Stimulated activated CD8-positive, alpha-beta memory T cell treated with anti-CD3 and anti-CD28 coated beads, Interleukin-7, amount 100 ng/mL, for 4 hours (primary cell): ENCODE measurements around the gene UPK3A.

Source experiments
- DNase-seq, 2 donors: peaks; one replicate each; pipeline ENCODE4 v3.0.0-alpha.2; 2020; ENCODE audit warnings: low read depth in 2 of 2

Gene UPK3A

GRCh38 chr22:45329530-45329936 lies 44.8 kb downstream of the UPK3A start:
- no peak for DNase-seq

DNA sequence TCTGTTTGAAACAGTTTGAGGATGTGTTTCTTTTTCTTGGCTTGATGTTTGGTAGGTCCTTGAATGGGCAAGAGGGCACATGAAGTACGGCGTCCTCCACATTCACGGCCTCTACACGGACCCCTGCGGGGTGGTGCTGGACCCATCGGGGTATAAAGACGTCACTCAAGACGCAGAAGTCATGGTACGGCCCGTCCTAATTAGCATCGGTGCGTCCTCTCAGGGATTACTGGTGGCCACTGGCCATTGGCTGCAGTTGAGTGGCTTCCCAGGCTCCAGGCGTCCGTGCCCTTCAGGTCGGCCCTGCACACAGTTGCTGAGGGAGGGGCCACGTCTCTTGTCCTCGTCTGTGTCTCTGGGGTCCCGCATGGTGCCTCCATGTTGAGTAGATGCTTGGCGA lies 45.8 kb downstream of the UPK3A start:
- DNase-seq = no peak

GRCh38 chr22:45331486-45331885 lies 46.7 kb downstream of the UPK3A start:
- no peak for DNase-seq

DNA sequence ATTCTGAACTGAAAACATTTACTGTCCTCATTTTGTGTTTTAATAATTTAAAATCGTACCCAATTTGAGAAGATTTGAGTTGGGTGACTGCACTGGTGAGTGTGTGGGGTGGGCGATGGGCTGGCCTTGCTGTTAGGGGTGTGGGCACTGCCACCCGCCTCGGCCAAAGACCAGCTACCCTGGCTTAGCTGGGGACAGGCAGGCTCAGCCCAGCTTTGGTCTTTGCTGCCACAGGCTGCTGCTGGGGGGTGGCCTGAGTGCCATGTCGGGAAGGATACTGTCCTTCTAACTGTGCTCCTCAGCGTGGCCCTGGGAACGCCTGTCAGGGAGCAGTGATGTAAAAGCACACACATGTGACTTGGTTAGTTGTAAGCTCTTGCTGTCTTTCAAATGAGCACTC lies 47.3 kb downstream of the UPK3A start:
- DNase-seq = no peak

DNA sequence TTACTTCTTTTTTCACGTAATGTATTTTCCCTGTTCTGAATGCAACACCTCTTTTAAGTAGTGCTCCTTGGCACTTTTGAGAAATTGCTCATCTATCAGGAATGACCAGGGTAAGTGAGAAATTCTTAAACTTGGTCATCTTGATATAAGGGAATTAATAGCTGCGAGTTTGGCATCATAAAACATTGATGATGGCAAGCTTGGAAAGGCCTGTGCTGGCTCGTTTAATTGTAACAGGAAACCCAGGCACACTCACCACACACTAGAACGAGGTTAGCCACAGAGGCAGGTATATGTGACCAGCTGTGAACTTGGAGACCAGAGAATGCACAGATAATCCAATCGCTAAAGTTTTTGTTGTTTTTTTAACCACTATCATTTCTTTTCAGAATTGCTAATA lies 49.3 kb downstream of the UPK3A start:
- DNase-seq = no peak

- DNase-seq = no peak
These were observed 49.8 kb downstream of the UPK3A start for GRCh38 chr22:45334528-45334927.

DNA sequence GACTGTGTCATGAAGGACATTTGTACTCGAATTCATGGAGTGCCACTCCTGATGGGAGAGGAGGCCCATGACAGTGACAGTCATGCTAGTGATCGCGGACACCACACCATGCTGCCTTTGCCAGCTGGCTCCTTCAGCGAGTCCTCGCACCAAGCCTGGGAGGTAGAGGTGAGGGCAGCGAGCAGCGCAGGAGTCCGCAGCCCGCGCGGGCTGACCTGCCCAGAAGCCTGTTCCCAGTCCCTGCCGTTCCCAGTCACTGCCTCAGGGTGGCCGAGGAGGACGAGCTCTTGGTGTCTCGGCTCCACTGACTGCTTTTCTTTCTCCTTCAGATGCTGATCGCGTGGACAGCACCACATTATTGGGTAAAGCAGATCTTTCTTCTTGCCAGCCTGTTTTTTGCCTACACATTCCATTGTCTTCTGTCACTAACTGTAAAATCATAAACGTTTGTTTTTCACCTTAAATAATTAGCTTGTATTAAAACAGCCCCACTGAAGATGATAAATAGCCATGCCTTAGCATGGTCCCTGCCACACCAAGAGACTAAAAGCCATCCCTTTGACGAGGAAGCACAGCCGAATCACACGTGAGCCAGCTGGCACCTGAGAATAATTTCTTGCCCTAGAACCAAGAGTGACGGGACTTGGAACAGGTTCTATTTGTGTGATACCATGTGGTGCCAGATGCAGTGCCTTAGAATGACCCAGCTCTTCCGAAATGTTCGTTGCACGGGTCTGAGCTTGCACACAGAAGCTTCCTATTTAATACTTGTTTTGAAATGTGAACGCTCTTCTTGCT lies 50.5 kb downstream of the UPK3A start:
- no peak for DNase-seq

DNA sequence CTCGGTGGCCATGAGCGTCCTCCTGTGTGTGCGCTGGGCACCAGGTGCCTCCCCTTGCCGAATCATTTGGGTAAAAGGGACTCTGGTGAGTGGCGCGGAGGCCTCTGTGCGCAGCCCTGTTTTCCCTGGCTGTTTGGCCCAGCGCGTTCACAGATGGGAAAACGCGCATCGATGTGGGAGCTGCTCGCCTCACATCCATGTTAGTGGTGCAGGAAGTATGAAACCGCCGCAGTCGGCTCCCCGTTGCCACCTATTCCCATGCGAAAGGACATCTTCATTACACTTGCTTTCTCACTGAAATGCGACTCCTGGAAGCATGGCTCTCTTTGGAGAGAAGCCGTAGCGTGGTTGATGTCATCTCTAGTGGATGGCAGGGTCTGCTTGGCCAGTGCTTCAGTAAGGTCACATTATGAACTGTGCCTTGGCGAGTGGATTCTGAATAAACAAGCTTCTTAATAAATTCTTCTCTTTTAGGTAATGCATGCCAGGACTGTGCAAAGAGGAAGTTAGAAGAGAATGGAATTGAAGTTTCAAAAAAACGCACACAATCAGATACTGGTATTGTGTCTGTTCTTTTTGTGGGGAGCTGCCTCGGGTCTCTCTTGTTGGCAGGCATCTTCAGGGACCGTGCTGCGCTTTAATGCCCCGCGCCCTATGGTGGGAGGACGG lies 51.2 kb downstream of the UPK3A start:
- DNase-seq = no peak

DNA sequence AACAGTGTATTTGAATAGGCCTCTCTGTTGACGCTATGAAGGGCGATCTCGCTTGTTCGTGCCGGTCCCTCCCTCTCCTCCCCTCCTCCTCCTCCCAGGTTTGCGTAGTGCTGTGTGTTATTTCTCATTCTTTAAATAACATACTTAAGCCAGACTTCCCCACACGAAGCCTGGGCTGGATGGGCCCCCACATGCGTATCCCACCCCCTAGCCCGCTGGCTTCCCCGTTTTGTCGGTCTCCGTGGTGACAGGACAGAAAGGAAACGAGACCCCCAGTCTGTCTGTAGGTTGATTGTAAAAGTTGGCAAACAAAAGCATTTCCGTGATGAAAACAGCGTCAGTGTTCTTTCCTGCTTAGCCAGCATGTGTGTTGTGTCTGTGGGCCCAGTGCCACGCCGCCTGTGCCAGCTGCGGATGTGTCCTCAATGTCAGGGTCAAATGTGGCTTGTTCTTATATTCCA lies 52.3 kb downstream of the UPK3A start:
- no peak for DNase-seq

DNA sequence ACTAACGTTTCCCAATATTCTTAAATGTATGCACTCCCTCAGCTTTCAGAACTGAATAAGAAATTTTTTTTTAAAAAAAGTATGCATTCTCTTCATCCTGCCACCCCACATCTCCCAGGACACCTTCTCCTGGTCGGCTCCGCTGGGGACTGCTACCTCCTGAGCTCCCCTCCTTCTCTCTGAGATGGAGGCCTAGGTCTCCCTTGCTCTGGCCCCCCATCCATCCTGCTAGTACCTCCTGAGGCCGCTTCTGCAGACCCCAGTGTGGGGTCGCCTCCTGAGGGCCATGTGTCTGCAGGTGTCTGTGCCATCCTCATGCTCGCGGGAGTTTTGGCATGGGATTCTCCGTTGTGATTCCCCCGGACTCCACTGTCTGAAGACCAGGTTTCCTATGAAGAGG lies 52.8 kb downstream of the UPK3A start:
- no peak for DNase-seq

DNA sequence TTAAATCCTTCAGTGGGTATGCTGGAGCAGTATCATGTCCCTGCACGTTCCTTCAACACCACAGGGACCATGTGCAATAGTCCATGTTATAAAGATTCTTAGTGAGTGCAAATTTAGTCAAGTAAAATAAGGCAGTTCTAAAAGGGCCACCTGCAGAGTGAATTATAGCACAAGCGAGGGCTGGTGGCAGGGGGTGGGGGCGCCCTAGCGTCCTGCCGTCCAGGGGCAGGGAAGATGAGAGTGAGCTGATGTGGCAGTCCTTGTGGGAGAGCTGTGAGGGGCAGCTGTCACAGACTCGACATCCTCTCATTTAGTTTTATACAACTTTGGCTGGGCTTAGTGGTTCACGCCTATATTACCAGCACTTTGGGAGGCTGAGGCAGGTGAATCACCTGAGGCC lies 54.0 kb downstream of the UPK3A start:
- no peak for DNase-seq

GRCh38 chr22:45340323-45340722 lies 55.6 kb downstream of the UPK3A start:
- no peak for DNase-seq

DNA sequence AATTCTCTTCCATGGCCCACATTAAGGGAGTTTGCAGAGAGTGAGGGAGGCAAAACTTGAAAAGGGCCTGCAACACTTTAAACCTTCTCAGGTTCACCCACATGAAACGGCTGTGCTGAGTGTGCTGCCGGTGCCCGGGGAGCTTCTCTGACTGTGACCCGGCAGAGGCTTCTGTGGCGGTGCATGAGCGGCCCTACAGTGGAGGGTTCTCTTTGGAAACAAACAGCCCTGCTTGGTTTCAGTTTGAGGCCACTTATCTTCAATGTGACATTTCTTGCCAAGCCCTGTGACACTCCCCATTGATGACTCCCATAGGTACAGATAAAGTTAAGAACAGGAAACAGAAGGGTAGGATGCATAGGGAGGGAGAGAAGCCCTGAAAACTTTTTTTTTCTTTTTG lies 56.7 kb downstream of the UPK3A start:
- no peak for DNase-seq

GRCh38 chr22:45343143-45343542 lies 58.4 kb downstream of the UPK3A start:
- DNase-seq = no peak

DNA sequence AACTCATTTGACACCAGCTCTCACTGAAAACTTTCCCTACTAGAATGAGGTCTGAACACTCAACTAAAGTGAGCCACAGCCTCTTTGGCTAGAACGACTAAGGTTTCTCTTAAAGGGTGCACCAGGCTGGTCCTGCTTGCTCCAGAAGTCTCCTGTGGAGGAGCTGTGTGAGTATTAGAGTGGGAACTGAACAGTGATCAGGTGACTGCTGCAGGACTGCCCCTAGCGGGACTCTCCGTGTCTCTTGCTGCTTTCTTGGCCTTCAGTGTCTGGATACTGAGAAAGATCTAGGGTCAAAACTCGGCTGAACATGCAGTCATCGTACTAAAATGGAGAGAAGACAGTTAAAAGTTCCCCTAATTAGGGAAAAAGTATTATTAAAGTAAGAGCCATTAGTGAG lies 59.6 kb downstream of the UPK3A start:
- no peak for DNase-seq
